OCI-LY7 (cell line): Measurements from ENCODE around the gene EMC8. TPM values are rescaled to one million over a fixed set of nuclear protein-coding genes. Genes with fewer than 3 reads are reported as not detected.

Source experiments
- BruUV-seq: library from RNA; stranded (reverse); fragments of 400-500 nt; replicated peaks from 2 replicates; lab custom pipeline; 2021; lab: Mats Ljungman, UMichigan
- CTCF ChIA-PET: fragments of 300-600 bp; sonication (Branson Sonifier 250); formaldehyde crosslinking; loops from one replicate; lab custom pipeline; 2022; ENCODE audit warnings: antibody characterized with exemption; ENCODE audit not compliant: unreplicated experiment; lab: Charles Lee
- POLR2A ChIA-PET: fragments of 300-600 bp; sonication (Branson Sonifier 250); formaldehyde crosslinking; loops from one replicate; lab custom pipeline; 2022; ENCODE audit warnings: antibody characterized with exemption; lab: Charles Lee
- DNase-seq: peaks from one replicate; pipeline ENCODE4 v3.0.0-alpha.2; 2015; ENCODE audit warnings: low spot score
- H2AFZ ChIP-seq: fragments of 200-600 bp; sonication (generic), shearing (Covaris generic); 2 replicates; pipeline ENCODE4 v1.6.1; 2014; ENCODE audit warnings: mild to moderate bottlenecking, antibody characterized with exemption, low read length, moderate library complexity
- H3K27ac ChIP-seq: fragments of 200-600 bp; sonication (generic); 2 replicates; pipeline ENCODE4 v1.5.1; 2014; ENCODE audit warnings: mixed run types, low read depth, mild to moderate bottlenecking, moderate library complexity, low read length, inconsistent platforms; ENCODE audit not compliant: poor library complexity, severe bottlenecking
- H3K36me3 ChIP-seq: fragments of 200-600 bp; sonication (generic); 2 replicates; pipeline ENCODE4 v1.6.1; 2014; ENCODE audit warnings: mild to moderate bottlenecking, antibody characterized with exemption, low read length, moderate library complexity, mixed read lengths; ENCODE audit not compliant: insufficient read depth
- H3K4me1 ChIP-seq: fragments of 200-600 bp; sonication (generic); 2 replicates; pipeline ENCODE4 v1.5.1; 2014; ENCODE audit warnings: mild to moderate bottlenecking, low read length; ENCODE audit not compliant: insufficient read depth, poor library complexity, severe bottlenecking
- H3K4me2 ChIP-seq: fragments of 200-600 bp; sonication (generic); 2 replicates; pipeline ENCODE4 v1.6.1; 2014; ENCODE audit warnings: mild to moderate bottlenecking, low read length
- H3K4me3 ChIP-seq: fragments of 200-600 bp; sonication (generic); 2 replicates; pipeline ENCODE4 v1.5.1; 2014; ENCODE audit warnings: mild to moderate bottlenecking, low read depth, low read length; ENCODE audit not compliant: poor library complexity, severe bottlenecking
- H3K79me2 ChIP-seq: fragments of 200-600 bp; sonication (generic); 2 replicates; pipeline ENCODE4 v1.6.1; 2016; ENCODE audit warnings: low read depth, mild to moderate bottlenecking, low read length, moderate library complexity, mixed read lengths; ENCODE audit not compliant: insufficient read depth
- H3K9me2 ChIP-seq: fragments of 200-600 bp; sonication (generic); 2 replicates; pipeline ENCODE4 v1.6.1; 2016; ENCODE audit warnings: mild to moderate bottlenecking, low read length, mixed read lengths; ENCODE audit not compliant: insufficient read depth
- H3K9me3 ChIP-seq: fragments of 200-600 bp; sonication (generic); 2 replicates; pipeline ENCODE4 v1.6.1; 2014; ENCODE audit warnings: mild to moderate bottlenecking, mixed run types, low read length, mixed read lengths
- H4K20me1 ChIP-seq: fragments of 200-600 bp; sonication (generic); 2 replicates; pipeline ENCODE4 v1.6.1; 2014; ENCODE audit warnings: mild to moderate bottlenecking, antibody characterized with exemption, low read length, moderate library complexity, mixed read lengths; ENCODE audit not compliant: insufficient read depth
- EZH2phosphoT487 ChIP-seq: fragments of 200-600 bp; sonication (generic); IDR thresholded peaks from 2 replicates; pipeline ENCODE4 v1.6.1; 2018; ENCODE audit warnings: low read depth, borderline replicate concordance, mild to moderate bottlenecking, mixed run types, antibody characterized with exemption, low read length, moderate library complexity, mixed read lengths
- intact Hi-C: fragments of 100-400 bp; cut with micrococcal nuclease; formaldehyde crosslinking; loops from one replicate; pipeline ENCODE4 v1.10.0; 2022; ENCODE audit not compliant: unreplicated experiment
- total RNA-seq, 2 experiments: library from RNA; depleted of rRNA in 1 of 2; stranded (reverse); fragments of >200 nt in 1 of 2; shearing (Covaris generic) in 1 of 2; gene quantifications; 2 replicates each; pipeline ENCODE4 v1.2.3, GENCODE V29; 2014 to 2022
- TF ChIP-seq, protein P1 (sequence below): fragments of 200-600 bp; sonication (generic); conservative IDR thresholded peaks from 2 replicates; pipeline ENCODE4 v1.5.1; 2014; ENCODE audit warnings: mild to moderate bottlenecking, antibody characterized with exemption, low read length, moderate library complexity, mixed read lengths

The EMC8 gene
- total RNA-seq, 2 experiments from 2014 or later, result 47.5 to 54.0 TPM

DNA sequence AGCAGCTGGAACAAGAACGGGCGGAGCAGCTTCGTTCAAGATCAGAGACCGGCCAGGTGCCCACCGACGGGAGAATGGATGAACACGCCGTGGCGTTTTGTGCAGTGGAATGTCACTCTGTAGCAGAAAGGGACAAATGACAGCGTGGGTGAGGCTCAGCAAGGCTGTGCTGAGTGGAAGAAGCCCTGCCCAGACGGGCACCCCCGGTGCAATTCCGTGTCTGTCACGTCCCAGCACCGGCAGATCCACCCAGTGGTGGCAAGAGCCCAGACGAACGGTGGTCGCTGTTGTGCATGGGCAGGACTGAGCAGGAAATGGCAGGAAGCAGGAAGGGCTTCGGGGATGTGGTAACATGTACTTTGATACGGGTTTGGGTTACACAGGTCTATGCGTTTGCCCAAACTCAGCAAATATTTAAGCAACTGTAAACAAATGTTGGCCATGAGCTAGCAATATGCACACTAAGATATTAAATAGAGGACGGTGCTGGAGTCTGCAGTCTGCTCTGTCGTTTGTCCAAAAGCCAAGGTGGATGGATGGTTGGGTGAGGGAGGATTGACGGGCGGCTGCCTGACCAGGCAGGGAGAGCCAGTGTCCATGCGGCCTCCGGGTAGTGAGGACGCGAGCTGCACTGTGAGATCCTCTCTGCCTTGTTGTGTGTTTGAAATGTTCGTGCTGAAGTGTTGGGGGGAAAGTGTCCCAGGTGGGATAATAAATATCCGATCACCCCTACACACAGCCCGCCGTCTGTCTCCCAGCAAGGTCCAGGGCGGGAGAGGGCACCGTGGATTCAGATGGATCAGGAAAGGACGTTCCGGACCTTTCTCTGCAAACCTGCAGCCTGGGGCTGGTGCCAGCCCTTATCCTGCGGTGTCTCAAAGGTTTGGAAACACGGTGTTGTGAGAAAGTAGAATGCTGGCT, 48.6 kb upstream of the EMC8 start:
- ChIA-PET CTCF (no interaction called here), POLR2A (no interaction called here)
- intact Hi-C loops, result no loop called here
- no peaks in the 10 kb centered on the region for H3K36me3 ChIP-seq
- no peak overlapping the region for H3K4me3 ChIP-seq
- no TSS peak for BruUV-seq
- H4K20me1 ChIP-seq, result no peaks in the 10 kb centered on the region
- no peaks in the 10 kb centered on the region for H3K79me2 ChIP-seq
- H3K4me1 ChIP-seq, result no peaks in the 10 kb centered on the region
- no peak overlapping the region for H2AFZ ChIP-seq
- no peak overlapping the region for H3K4me2 ChIP-seq
- DNase-seq, result no peak
- no peaks in the 10 kb centered on the region for H3K9me3 ChIP-seq
- TF ChIP-seq, protein P1, sequence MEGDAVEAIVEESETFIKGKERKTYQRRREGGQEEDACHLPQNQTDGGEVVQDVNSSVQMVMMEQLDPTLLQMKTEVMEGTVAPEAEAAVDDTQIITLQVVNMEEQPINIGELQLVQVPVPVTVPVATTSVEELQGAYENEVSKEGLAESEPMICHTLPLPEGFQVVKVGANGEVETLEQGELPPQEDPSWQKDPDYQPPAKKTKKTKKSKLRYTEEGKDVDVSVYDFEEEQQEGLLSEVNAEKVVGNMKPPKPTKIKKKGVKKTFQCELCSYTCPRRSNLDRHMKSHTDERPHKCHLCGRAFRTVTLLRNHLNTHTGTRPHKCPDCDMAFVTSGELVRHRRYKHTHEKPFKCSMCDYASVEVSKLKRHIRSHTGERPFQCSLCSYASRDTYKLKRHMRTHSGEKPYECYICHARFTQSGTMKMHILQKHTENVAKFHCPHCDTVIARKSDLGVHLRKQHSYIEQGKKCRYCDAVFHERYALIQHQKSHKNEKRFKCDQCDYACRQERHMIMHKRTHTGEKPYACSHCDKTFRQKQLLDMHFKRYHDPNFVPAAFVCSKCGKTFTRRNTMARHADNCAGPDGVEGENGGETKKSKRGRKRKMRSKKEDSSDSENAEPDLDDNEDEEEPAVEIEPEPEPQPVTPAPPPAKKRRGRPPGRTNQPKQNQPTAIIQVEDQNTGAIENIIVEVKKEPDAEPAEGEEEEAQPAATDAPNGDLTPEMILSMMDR, result no peak
- no peak for TF ChIP-seq EZH2phosphoT487
- H3K27ac ChIP-seq, result no peak overlapping the region
- H3K9me2 ChIP-seq, result no peaks in the 10 kb centered on the region

DNA sequence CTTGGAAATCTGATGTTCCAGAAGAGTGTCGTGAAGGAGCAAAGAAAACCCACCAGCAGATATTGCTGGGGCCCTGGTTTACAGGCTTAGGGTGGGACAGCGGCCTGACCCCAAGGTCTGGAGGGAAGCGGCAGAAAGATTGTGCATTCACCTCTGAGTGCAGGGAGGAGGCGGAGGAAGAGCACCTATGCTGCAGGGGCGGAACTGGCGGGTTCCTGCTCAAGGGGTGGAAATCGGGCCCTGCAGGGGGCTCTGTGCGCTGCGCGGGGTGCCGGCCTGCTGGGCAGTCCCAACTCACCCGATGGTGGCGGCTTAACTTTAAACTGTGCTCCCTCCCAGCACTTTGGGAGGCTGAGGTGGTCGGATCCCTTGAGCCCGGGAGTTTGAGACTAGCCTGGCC, 47.7 kb upstream of the EMC8 start:
- BruUV-seq, result no TSS peak
- CTCF ChIA-PET, result no interaction called here
- intact Hi-C loops, result no loop called here

More for the DNA sequence above, 47.7 kb upstream of the EMC8 start:
- no peaks in the 10 kb centered on the region for H3K4me1 ChIP-seq
- no peaks in the 10 kb centered on the region for H3K9me3 ChIP-seq
- no peaks in the 10 kb centered on the region for H3K9me2 ChIP-seq
- TF ChIP-seq EZH2phosphoT487, result no peak
- TF ChIP-seq, protein P1, result no peak
- no peak overlapping the region for H3K27ac ChIP-seq
- POLR2A ChIA-PET, result no interaction called here
- no peaks in the 10 kb centered on the region for H3K79me2 ChIP-seq
- H3K4me3 ChIP-seq, result no peak overlapping the region
- no peaks in the 10 kb centered on the region for H3K36me3 ChIP-seq
- no peak overlapping the region for H2AFZ ChIP-seq
- H4K20me1 ChIP-seq, result no peaks in the 10 kb centered on the region
- H3K4me2 ChIP-seq, result no peak overlapping the region
- DNase-seq, result no peak
